Ishikawa (cell line): ENCODE measurements around the gene IL20RB.

Experiments used
- EGR1 ChIP-seq: IDR thresholded peaks from 2 replicates; pipeline ENCODE4 v1.6.1; 2012
- EP300 ChIP-seq: IDR thresholded peaks from 2 replicates; pipeline ENCODE4 v1.6.1; 2012; ENCODE audit warnings: borderline replicate concordance
- NFIC ChIP-seq: IDR thresholded peaks from 2 replicates; pipeline ENCODE4 v1.6.1; 2012
- YY1 ChIP-seq: IDR thresholded peaks from 2 replicates; pipeline ENCODE4 v1.6.1; 2012; ENCODE audit warnings: low read depth
- ZBTB7A ChIP-seq: IDR thresholded peaks from 2 replicates; pipeline ENCODE4 v1.6.1; 2012; ENCODE audit warnings: low read depth
- TF ChIP-seq, protein P1 (sequence below): IDR thresholded peaks from 2 replicates; pipeline ENCODE4 v1.6.1; 2012

DNA sequence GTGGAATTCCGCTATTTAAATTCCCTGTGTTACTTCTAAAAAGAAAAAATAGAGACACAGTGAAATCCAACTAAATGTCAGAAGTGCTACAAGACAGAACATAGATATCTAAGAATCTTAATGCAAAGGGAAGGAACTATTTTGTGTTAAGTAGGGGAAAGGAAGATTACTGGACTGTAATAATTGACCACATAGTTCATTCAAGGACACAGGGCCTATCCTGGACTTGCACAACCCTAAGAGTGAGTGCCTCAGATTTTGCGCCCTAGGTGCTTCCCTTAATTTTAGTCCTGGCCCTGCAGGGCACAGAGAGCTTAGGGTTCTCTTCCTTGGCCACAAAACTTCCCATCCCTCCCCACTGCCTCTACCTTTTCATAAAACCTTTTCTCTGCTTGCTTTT is 3.5 kb upstream of the IL20RB start:
- no peak for TF ChIP-seq ZBTB7A
- no peak for TF ChIP-seq EP300
- no peak for TF ChIP-seq EGR1
- TF ChIP-seq NFIC, result no peak
- no peak for TF ChIP-seq YY1
- TF ChIP-seq, protein P1, sequence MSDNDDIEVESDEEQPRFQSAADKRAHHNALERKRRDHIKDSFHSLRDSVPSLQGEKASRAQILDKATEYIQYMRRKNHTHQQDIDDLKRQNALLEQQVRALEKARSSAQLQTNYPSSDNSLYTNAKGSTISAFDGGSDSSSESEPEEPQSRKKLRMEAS, result no peak
